Measurements from ENCODE around the gene CRACR2B. TPM values are rescaled to one million over a fixed set of nuclear protein-coding genes. Genes with fewer than 3 reads are reported as not detected.

The CRACR2B gene
- total RNA-seq, 6 experiments from 2014 or later: 0.63 to 2.2 (median 1.2) TPM

GRCh38 chr11:861105-861479, 33.4 kb downstream of the CRACR2B start:
- no peaks in the 10 kb centered on the region for H3K9me3 Mint-ChIP-seq
- peaks cover 6% of the 10 kb centered on the region; the same call in 1 of the 2 replicates for H3K4me1 Mint-ChIP-seq (ENCODE audit: low read depth)

GRCh38 chr11:862081-862661, 34.5 kb downstream of the CRACR2B start:
- Mint-ChIP-seq H3K9me3 (no peaks in the 10 kb centered on the region), H3K4me1 (ENCODE audit: low read depth) (peaks cover 6% of the 10 kb centered on the region; the same call in 1 of the 2 replicates), H3K27ac (0 out of 2 replicates have a peak overlapping the region, but pooled peaks have one; percentile 36), H3K36me3 (ENCODE audit: low read depth) (no peaks in the 10 kb centered on the region), H3K4me3 (no peak overlapping the region; the same call in 1 of the 2 replicates), H3K27me3 (ENCODE audit: insufficient read depth) (peaks cover 14% of the 10 kb centered on the region)
- no peak for DNase-seq
- no peak for TF ChIP-seq CTCF (IDR thresholded peaks at IDR 0.05)

More at GRCh38 chr11:861105-861479, 33.4 kb downstream of the CRACR2B start:
- Mint-ChIP-seq H3K27me3 (ENCODE audit: insufficient read depth) (peaks cover 14% of the 10 kb centered on the region), H3K4me3 (no peak overlapping the region), H3K36me3 (ENCODE audit: low read depth) (no peaks in the 10 kb centered on the region), H3K27ac (0 out of 2 replicates have a peak overlapping the region, but pooled peaks have one; percentile 36)
- no peak for DNase-seq
- no peak for TF ChIP-seq CTCF (IDR thresholded peaks at IDR 0.05)

- no peaks in the 10 kb centered on the region for H3K9me3 Mint-ChIP-seq
- peaks cover 14% of the 10 kb centered on the region for H3K27me3 Mint-ChIP-seq (ENCODE audit: insufficient read depth)
- H3K4me1 Mint-ChIP-seq (ENCODE audit: low read depth): peaks cover 6% of the 10 kb centered on the region; the same call in 1 of the 2 replicates
- DNase-seq: no peak
- H3K27ac Mint-ChIP-seq: no peak overlapping the region
- H3K4me3 Mint-ChIP-seq: no peak overlapping the region
- H3K36me3 Mint-ChIP-seq (ENCODE audit: low read depth): no peaks in the 10 kb centered on the region
- TF ChIP-seq CTCF (IDR thresholded peaks at IDR 0.05): no peak
Observed at GRCh38 chr11:862696-863022, 34.9 kb downstream of the CRACR2B start.

- DNase-seq: no peak
- no peak for TF ChIP-seq CTCF (IDR thresholded peaks at IDR 0.05)
- H3K36me3 Mint-ChIP-seq (ENCODE audit: low read depth): no peaks in the 10 kb centered on the region
- no peaks in the 10 kb centered on the region for H3K9me3 Mint-ChIP-seq
- no peak overlapping the region for H3K4me3 Mint-ChIP-seq
- H3K4me1 Mint-ChIP-seq (ENCODE audit: low read depth): peaks cover 6% of the 10 kb centered on the region; the same call in 1 of the 2 replicates
- H3K27ac Mint-ChIP-seq: no peak overlapping the region; the same call in 1 of the 2 replicates
- H3K27me3 Mint-ChIP-seq (ENCODE audit: insufficient read depth): peaks cover 17% of the 10 kb centered on the region
Observed at GRCh38 chr11:863023-863909, 35.5 kb downstream of the CRACR2B start.

GRCh38 chr11:863910-864827, 36.5 kb downstream of the CRACR2B start:
- no peak overlapping the region for H3K4me3 Mint-ChIP-seq
- H3K36me3 Mint-ChIP-seq (ENCODE audit: low read depth): no peaks in the 10 kb centered on the region
- DNase-seq: no peak

More at GRCh38 chr11:863910-864827, 36.5 kb downstream of the CRACR2B start:
- peaks cover 21% of the 10 kb centered on the region for H3K27me3 Mint-ChIP-seq (ENCODE audit: insufficient read depth)
- no peaks in the 10 kb centered on the region for H3K9me3 Mint-ChIP-seq
- H3K4me1 Mint-ChIP-seq (ENCODE audit: low read depth): peaks cover 6% of the 10 kb centered on the region; the same call in 1 of the 2 replicates
- TF ChIP-seq CTCF (IDR thresholded peaks at IDR 0.05): no peak
- no peak overlapping the region for H3K27ac Mint-ChIP-seq

Data from HFFc6 (cell line).